GM19328 (cell line): Measurements from ENCODE around the gene ZC3H13.

Experiments used
- ATAC-seq: cut with Tn5 transposase; IDR thresholded peaks from one replicate; pipeline ENCODE4 v1.9.1; 2021; ENCODE audit warnings: mild to moderate bottlenecking, moderate library complexity; ENCODE audit not compliant: unreplicated experiment

ZC3H13 gene

DNA sequence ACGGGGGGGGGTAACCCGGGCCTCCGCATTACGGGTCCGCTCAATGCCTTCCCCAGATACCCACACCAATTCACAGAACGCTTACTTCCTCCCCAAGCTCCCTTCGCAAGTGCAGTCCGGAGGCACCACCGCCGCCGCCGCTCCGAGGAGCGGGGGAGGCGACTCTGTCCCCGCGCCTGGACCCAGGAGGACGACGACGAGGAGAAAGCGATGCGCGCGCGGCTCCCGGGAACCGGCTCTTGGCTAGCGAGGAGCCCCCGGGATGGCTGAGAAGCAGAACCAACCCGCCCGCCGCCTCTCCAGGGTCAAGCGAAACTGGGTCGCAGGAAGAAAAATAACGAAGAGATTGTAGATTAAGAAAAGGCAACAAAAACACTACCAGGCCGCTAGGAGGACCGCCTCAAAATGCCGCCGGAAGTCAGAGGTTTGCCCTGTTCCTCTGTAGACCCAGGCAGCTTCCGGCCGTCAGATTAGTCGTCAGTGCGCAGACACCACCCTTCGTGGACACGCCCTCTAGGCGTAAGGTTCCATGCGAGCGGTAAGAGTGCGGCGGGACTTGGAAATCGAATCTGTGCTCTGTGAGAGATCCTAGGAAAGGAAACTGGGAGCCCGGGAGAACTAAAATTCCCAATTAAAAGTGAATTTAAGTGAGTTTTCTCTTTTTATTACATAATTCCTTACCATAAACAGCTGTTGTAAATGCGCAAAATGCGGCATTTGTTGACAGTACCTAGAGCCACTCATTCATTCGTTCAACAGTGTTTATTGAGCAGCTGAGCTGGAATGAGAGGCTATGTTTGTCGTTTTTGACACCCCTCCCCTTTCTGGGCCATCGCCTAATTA is at the start of gene ZC3H13:
TSS of gene ZC3H13 (minus strand) at position 428 of the 843 bp plus-strand sequence. CDS start 7,239 bp downstream, outside the sequence.
- ATAC-seq: peak; percentile 100

DNA sequence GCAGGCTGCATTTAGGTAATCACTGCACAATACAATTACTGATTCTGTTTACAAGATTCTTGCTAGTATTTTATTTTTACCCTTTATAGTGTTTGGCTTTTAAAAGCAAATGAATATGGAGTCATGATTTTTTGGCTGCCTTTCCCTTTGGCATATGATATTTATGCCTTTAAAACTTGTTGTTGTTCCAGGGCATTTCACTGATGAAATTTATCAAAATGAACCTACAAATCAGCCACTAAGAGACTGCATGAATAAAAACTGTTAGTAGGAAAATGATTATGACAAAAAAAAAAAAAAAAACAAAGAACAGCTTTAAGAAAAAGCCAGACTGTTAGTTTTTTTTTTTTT is 49.7 kb upstream of the ZC3H13 start:
- ATAC-seq: no peak

GRCh38 chr13:46101484-46102254 is 49.1 kb upstream of the ZC3H13 start:
- ATAC-seq: no peak

GRCh38 chr13:46101002-46101401 is 48.5 kb upstream of the ZC3H13 start:
- ATAC-seq: no peak

- no peak for ATAC-seq
Measured at GRCh38 chr13:46100191-46100815, 47.8 kb upstream of the ZC3H13 start.

DNA sequence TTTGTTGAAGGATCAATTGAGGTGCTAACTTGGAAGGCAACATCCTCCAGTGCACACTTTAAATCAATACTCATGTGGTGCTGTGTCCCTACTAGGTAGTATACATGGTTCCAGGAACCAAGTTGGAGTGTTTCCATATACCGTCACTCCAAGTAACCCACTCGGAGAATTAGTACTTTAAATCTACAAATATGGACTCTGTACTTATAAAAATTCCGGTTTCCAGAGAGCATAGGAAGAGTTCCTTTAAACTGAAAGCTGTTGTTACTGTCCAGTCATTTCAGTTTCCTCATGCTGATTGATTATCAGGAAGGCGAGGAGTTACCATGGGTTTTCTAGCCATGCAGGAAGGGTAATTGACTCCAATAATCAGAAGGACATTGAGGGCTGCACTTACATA is 45.1 kb upstream of the ZC3H13 start:
- ATAC-seq: no peak

DNA sequence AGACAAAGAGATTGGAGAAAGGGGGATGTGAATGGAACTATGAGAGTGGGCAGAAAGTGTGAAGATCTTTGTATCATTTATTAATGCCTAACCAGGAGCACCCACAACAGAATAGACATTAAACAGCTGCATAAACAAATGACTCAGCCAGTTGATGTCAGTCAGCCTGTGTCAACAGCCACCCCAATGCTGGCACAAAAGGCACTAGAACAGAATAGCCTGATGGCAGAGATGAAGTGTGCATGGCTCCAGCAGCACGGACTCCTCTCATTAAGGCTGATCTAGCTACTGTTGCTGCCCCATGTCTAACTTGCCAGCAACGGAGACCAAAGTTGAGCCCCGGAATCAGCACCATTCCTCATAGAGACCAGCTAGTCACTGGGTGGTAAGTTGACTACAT is 44.5 kb upstream of the ZC3H13 start:
- ATAC-seq: no peak

GRCh38 chr13:46094478-46094877 is 41.9 kb upstream of the ZC3H13 start:
- ATAC-seq: no peak

DNA sequence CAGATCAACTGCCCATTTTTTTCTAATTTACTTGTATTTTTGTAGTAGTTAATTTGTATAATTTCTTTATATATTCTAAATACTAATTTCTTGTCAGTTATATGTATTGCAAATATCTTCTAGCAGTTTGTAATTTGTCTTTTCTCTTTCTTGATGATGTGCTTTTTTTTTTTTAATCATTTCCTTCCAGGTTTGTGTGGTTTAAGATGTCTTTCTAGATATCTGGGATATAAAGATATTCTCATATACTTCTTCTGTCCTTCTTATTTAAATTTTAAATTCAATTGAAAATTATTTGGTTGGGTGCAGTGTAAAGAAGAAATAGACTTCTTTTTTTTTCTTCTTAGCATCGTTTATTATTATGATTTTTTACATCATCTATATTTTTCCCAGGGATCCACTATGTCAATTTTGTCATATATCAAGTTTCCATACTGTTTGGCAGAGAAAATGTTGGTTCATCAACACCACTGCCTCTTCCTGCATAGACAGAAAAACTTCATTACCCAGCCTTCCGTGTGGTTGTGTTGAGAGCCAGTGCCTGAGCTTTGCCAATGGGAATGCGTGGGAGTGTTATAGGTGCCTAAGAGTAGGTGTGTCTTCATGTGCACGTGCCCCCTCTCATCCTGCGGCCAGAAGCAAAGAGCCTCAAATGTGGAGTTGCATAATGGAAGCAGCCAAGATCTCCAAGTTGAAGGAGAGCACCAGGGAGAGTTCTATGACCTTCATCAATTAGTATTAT is 36.4 kb upstream of the ZC3H13 start:
- no peak for ATAC-seq

- ATAC-seq: no peak
Measured at GRCh38 chr13:46087481-46087880, 34.9 kb upstream of the ZC3H13 start.

- no peak for ATAC-seq
Measured at GRCh38 chr13:46086985-46087384, 34.4 kb upstream of the ZC3H13 start.

DNA sequence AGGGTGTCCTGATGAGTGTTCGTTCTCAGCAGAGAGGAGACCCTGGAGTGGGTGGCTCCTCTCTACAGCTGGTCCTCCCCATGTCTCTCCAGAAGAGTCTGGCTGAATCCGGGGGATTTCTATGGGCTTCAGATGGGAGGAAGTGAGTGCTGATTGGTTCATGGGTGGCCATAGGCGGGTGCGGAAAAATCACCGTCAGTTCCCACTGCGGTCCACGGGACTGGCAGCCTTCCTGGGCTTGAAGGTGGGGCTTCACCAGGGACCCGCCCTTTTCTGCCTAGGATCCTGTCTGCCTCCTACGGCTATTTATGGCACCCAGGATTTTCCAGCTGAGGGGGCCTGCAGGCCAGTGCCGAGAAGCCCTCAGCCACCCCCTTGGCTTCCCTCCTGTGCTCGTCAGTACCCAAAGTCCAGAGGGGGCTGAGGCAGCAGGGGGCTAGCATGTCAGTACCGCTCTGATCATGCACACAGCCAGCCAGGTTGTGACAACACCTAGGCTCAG is 33.9 kb upstream of the ZC3H13 start:
- ATAC-seq: no peak

- ATAC-seq: no peak
Measured at GRCh38 chr13:46085737-46086136, 33.2 kb upstream of the ZC3H13 start.

DNA sequence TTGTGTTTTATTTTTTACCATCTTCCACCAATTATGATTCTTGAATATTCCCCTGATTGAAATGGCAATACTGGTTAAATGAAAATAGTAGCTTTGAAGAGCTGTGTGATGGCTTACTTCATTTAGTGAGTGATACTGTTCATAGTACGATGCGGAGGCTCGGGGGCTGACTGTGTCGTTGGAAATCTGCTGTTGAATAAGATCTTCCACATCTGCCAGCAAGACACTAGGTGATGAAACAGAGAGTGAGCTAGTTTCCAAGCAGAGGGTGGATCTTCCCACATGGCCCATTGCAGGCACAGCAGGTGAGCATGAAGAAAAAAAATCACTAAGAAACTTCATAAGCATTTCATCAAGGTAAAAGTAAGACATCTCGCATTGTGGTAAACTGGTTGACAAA is 29.8 kb upstream of the ZC3H13 start:
- ATAC-seq: no peak

- no peak for ATAC-seq
Measured at GRCh38 chr13:46079770-46080169, 27.2 kb upstream of the ZC3H13 start.

- ATAC-seq: no peak
Measured at GRCh38 chr13:46077265-46077664, 24.7 kb upstream of the ZC3H13 start.

- no peak for ATAC-seq
Measured at GRCh38 chr13:46076827-46077226, 24.3 kb upstream of the ZC3H13 start.

GRCh38 chr13:46075811-46076210 is 23.3 kb upstream of the ZC3H13 start:
- ATAC-seq: no peak

DNA sequence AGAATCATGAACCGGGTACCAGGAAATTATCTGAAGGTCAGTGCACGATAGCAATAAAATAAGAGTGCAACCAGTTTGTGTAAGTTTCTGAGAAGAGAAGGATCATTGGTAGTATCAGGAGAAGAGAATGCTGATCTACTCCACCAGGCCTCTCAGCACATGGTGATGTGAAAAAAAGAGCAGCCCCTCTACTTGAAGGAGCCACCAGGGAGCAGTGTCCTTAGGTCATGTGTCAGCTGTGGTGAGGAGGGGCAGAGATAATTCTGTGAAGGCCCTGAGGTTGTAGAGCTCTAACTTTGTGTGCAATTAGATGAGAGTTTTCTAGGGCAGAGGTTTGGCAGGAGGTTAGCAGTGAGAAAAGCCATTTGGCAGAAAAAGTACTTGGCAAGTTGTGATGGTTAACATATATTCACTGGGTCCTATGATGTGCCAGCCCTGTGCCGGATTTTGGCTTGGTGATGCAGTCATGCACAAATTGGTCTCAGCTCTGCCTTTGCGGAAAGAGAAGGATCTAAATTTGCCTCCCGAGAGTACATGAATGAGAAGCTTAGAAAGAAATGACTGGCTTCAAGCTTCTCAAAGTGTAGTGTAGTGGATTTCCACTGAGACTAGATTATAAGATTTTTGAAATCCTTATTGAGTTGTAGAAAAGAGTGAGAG is 19.2 kb upstream of the ZC3H13 start:
- ATAC-seq: peak; percentile 82

- no peak for ATAC-seq
Measured at GRCh38 chr13:46063292-46063691, 10.7 kb upstream of the ZC3H13 start.
